ENCODE measurements around the gene SLC25A42.

GRCh38 chr19:19146865-19147264, 83.1 kb downstream of the SLC25A42 start:
- TF ChIP-seq CTCF (IDR thresholded peaks at IDR 0.05; ENCODE audit: low read depth, low read length) (no peak), POLR2A (IDR thresholded peaks at IDR 0.05; ENCODE audit: extremely low read depth, insufficient read length) (no peak), MYC (IDR thresholded peaks at IDR 0.05; ENCODE audit: low read depth, low read length) (no peak)
- TF ChIP-seq, protein P1, sequence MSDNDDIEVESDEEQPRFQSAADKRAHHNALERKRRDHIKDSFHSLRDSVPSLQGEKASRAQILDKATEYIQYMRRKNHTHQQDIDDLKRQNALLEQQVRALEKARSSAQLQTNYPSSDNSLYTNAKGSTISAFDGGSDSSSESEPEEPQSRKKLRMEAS (IDR thresholded peaks at IDR 0.05; ENCODE audit: low read depth, low read length), result no peak

All from NB4 (cell line).